Retina (tissue), 1 donor: ENCODE results near the gene DENND1A.

Experiments used
- DNase-seq: peaks from one replicate; pipeline ENCODE4 v3.0.0-alpha.2; 2016

The DENND1A gene

GRCh38 chr9:123717581-123718175 is 212.2 kb downstream of the DENND1A start:
- DNase-seq: no peak

GRCh38 chr9:123716339-123716945 is 213.5 kb downstream of the DENND1A start:
- no peak for DNase-seq

GRCh38 chr9:123715258-123715657 is 214.7 kb downstream of the DENND1A start:
- DNase-seq: no peak

GRCh38 chr9:123713282-123713681 is 216.6 kb downstream of the DENND1A start:
- DNase-seq: no peak

- DNase-seq: no peak
Observed at GRCh38 chr9:123712399-123712798, 217.5 kb downstream of the DENND1A start.

- DNase-seq: no peak
Observed at GRCh38 chr9:123710299-123710698, 219.6 kb downstream of the DENND1A start.

GRCh38 chr9:123702483-123702882 is 227.4 kb downstream of the DENND1A start:
- DNase-seq: no peak

- DNase-seq: no peak
Observed at GRCh38 chr9:123697686-123698085, 232.2 kb downstream of the DENND1A start.

- DNase-seq: no peak
Observed at GRCh38 chr9:123696476-123696875, 233.4 kb downstream of the DENND1A start.

GRCh38 chr9:123695386-123695785 is 234.5 kb downstream of the DENND1A start:
- DNase-seq: no peak

GRCh38 chr9:123691765-123692303 is 238.1 kb downstream of the DENND1A start:
- DNase-seq: peak; percentile 57

- no peak for DNase-seq
Observed at GRCh38 chr9:123689701-123690428, 240.1 kb downstream of the DENND1A start.

GRCh38 chr9:123687246-123687751 is 242.6 kb downstream of the DENND1A start:
- DNase-seq: no peak

GRCh38 chr9:123686829-123687192 is 243.1 kb downstream of the DENND1A start:
- no peak for DNase-seq

GRCh38 chr9:123686131-123686828 is 243.6 kb downstream of the DENND1A start:
- DNase-seq: no peak

- no peak for DNase-seq
Observed at GRCh38 chr9:123685489-123686083, 244.3 kb downstream of the DENND1A start.

- DNase-seq: no peak
Observed at GRCh38 chr9:123684393-123685149, 245.4 kb downstream of the DENND1A start.

- DNase-seq: no peak
Observed at GRCh38 chr9:123682746-123683145, 247.2 kb downstream of the DENND1A start.

GRCh38 chr9:123680352-123680751 is 249.6 kb downstream of the DENND1A start:
- DNase-seq: no peak

- peak; percentile 63 for DNase-seq
Observed at GRCh38 chr9:123679330-123679987, 250.5 kb downstream of the DENND1A start.

- no peak for DNase-seq
Observed at GRCh38 chr9:123678878-123679329, 251.0 kb downstream of the DENND1A start.
